ENCODE measurements around the gene ARHGEF11.

The ARHGEF11 gene

GRCh38 chr1:156909671-156910070 lies 135.9 kb downstream of the ARHGEF11 start:
- DNase-seq, result no peak
- TF ChIP-seq CTCF (IDR thresholded peaks at IDR 0.05; ENCODE audit: low read depth, low read length, missing control alignments), result no peak
- H3K27ac ChIP-seq, result no peak overlapping the region
- no peak overlapping the region for H3K4me3 ChIP-seq (ENCODE audit: low read depth, low read length)
- no peaks in the 10 kb centered on the region for H3K27me3 ChIP-seq (replicated peaks)
- in situ Hi-C loops (cut with HindIII; ENCODE audit: low pct_ligation_motif_present, low sequenced_read_pairs), result no loop called here
- H3K36me3 ChIP-seq (replicated peaks), result peaks cover 40% of the 10 kb centered on the region

DNA sequence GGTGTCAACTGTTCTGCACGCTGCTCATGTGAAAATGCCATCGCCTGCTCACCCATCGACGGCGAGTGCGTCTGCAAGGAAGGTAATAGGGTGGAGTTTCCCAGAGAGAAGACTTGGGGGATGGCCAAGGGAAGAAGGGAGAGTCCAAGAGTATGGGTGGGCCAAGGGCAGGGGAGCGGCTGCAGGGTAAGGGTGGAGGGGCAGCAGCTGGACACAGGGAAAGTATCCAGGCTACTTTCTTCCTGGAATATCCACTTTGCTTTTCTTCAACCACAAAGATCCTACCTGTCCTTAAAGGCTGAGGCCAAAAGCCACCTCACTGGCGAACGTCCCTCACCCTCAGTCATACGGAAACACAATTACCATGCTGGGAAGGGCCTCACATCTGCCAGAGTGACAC lies 136.6 kb downstream of the ARHGEF11 start:
- no peak for TF ChIP-seq CTCF (IDR thresholded peaks at IDR 0.05; ENCODE audit: low read depth, low read length, missing control alignments)
- in situ Hi-C loops (cut with HindIII; ENCODE audit: low pct_ligation_motif_present, low sequenced_read_pairs), result no loop called here
- DNase-seq, result no peak
- no peak overlapping the region for H3K4me3 ChIP-seq (ENCODE audit: low read depth, low read length)
- no peak overlapping the region for H3K27ac ChIP-seq
- peaks cover 36% of the 10 kb centered on the region for H3K36me3 ChIP-seq (replicated peaks)
- no peaks in the 10 kb centered on the region for H3K27me3 ChIP-seq (replicated peaks)

GRCh38 chr1:156908541-156908940 lies 137.0 kb downstream of the ARHGEF11 start:
- Histone ChIP-seq H3K4me3 (ENCODE audit: low read depth, low read length) (no peak overlapping the region), H3K36me3 (replicated peaks) (peaks cover 32% of the 10 kb centered on the region), H3K27me3 (replicated peaks) (no peaks in the 10 kb centered on the region), H3K27ac (no peak overlapping the region)
- DNase-seq, result no peak
- in situ Hi-C loops (cut with HindIII; ENCODE audit: low pct_ligation_motif_present, low sequenced_read_pairs), result no loop called here
- no peak for TF ChIP-seq CTCF (IDR thresholded peaks at IDR 0.05; ENCODE audit: low read depth, low read length, missing control alignments)

- Histone ChIP-seq H3K4me3 (ENCODE audit: low read depth, low read length) (no peak overlapping the region), H3K36me3 (replicated peaks) (peaks cover 23% of the 10 kb centered on the region), H3K27me3 (replicated peaks) (no peaks in the 10 kb centered on the region), H3K27ac (no peak overlapping the region)
- no peak for TF ChIP-seq CTCF (IDR thresholded peaks at IDR 0.05; ENCODE audit: low read depth, low read length, missing control alignments)
- in situ Hi-C loops (cut with HindIII; ENCODE audit: low pct_ligation_motif_present, low sequenced_read_pairs), result no loop called here
- no peak for DNase-seq
Measured at GRCh38 chr1:156906206-156906906, 139.2 kb downstream of the ARHGEF11 start.

- DNase-seq, result no peak
- in situ Hi-C loops (cut with HindIII; ENCODE audit: low pct_ligation_motif_present, low sequenced_read_pairs), result no loop called here
- no peaks in the 10 kb centered on the region for H3K27me3 ChIP-seq (replicated peaks)
- H3K27ac ChIP-seq, result no peak overlapping the region
- H3K36me3 ChIP-seq (replicated peaks), result peaks cover 23% of the 10 kb centered on the region
- no peak for TF ChIP-seq CTCF (IDR thresholded peaks at IDR 0.05; ENCODE audit: low read depth, low read length, missing control alignments)
- H3K4me3 ChIP-seq (ENCODE audit: low read depth, low read length), result no peak overlapping the region
Measured at GRCh38 chr1:156905651-156906050, 139.9 kb downstream of the ARHGEF11 start.

GRCh38 chr1:156905176-156905575 lies 140.4 kb downstream of the ARHGEF11 start:
- Histone ChIP-seq H3K4me3 (ENCODE audit: low read depth, low read length) (no peak overlapping the region), H3K27me3 (replicated peaks) (no peaks in the 10 kb centered on the region), H3K36me3 (replicated peaks) (peaks cover 20% of the 10 kb centered on the region), H3K27ac (no peak overlapping the region)
- DNase-seq, result no peak
- in situ Hi-C loops (cut with HindIII; ENCODE audit: low pct_ligation_motif_present, low sequenced_read_pairs), result no loop called here
- no peak for TF ChIP-seq CTCF (IDR thresholded peaks at IDR 0.05; ENCODE audit: low read depth, low read length, missing control alignments)

Measured in brain microvascular endothelial cell (primary cell).